CD4-positive, alpha-beta T cell (primary cell): ENCODE results near the gene ADGRA1. TPM values are rescaled to one million over a fixed set of nuclear protein-coding genes. Genes with fewer than 3 reads are reported as not detected.

Experiments
- ATAC-seq: fragments of 200-7000 bp; cut with Tn5 transposase; one replicate; pipeline ENCODE4 v1.10.0; 2022; ENCODE audit warnings: mild to moderate bottlenecking; ENCODE audit not compliant: poor library complexity
- CTCF ChIA-PET: fragments of 350-600 bp; sonication (Branson Sonifier 250); formaldehyde crosslinking; loops from one replicate; lab custom pipeline; 2021; ENCODE audit warnings: antibody characterized with exemption, inconsistent platforms; lab: Charles Lee
- POLR2A ChIA-PET: fragments of 350-600 bp; sonication (Branson Sonifier 250); formaldehyde crosslinking; loops from one replicate; lab custom pipeline; 2021; ENCODE audit warnings: antibody characterized with exemption, inconsistent platforms; lab: Charles Lee
- DNase-seq, 14 experiments: peaks; one replicate each; pipeline ENCODE4 v3.0.0-alpha.2; 2013 to 2020; ENCODE audit warnings: mixed read lengths in 2 of 14
- H3K27ac ChIP-seq, 2 donors: one replicate each; pipeline versions ENCODE4 v1.5.1 to v1.7.0; 2013; ENCODE audit warnings: low read length in 2 of 2, low read depth in 1 of 2, mild to moderate bottlenecking in 1 of 2
- H3K27me3 ChIP-seq, 2 experiments: 1 replicate in 1 of 2; 2 replicates in 1 of 2; pipeline versions ENCODE4 v1.6.1 to v1.7.0; 2013; ENCODE audit warnings: low read length in 2 of 2, control low read depth in 1 of 2, mild to moderate bottlenecking in 1 of 2, moderate library complexity in 1 of 2; ENCODE audit not compliant: insufficient read depth in 2 of 2, control insufficient read depth in 1 of 2
- H3K36me3 ChIP-seq: one replicate; pipeline ENCODE4 v1.6.1; 2013; ENCODE audit warnings: low read length, control low read depth; ENCODE audit not compliant: insufficient read depth
- H3K4me1 ChIP-seq: one replicate; pipeline ENCODE4 v1.6.1; 2013; ENCODE audit warnings: low read length, control low read depth; ENCODE audit not compliant: insufficient read depth
- H3K4me3 ChIP-seq: one replicate; pipeline ENCODE4 v1.5.1; 2013; ENCODE audit warnings: mild to moderate bottlenecking, low read length, moderate library complexity
- H3K9me3 ChIP-seq, 2 experiments: 1 replicate in 1 of 2; 2 replicates in 1 of 2; pipeline versions ENCODE4 v1.6.1 to v1.7.0; 2013; ENCODE audit warnings: low read length in 2 of 2, mild to moderate bottlenecking in 2 of 2, control low read depth in 1 of 2, moderate library complexity in 1 of 2; ENCODE audit not compliant: control insufficient read depth in 1 of 2, insufficient read depth in 1 of 2
- H3K27ac Mint-ChIP-seq: one replicate; pipeline ENCODE4 v1.8.0; 2020; ENCODE audit warnings: mixed read lengths
- H3K27me3 Mint-ChIP-seq: one replicate; pipeline ENCODE4 v1.8.0; 2021; ENCODE audit warnings: mixed read lengths
- H3K36me3 Mint-ChIP-seq: one replicate; pipeline ENCODE4 v1.8.0; 2021; ENCODE audit warnings: low read depth, mixed read lengths
- H3K4me1 Mint-ChIP-seq: one replicate; pipeline ENCODE4 v1.8.0; 2021; ENCODE audit warnings: low read depth, mixed read lengths
- H3K4me3 Mint-ChIP-seq: one replicate; pipeline ENCODE4 v1.8.0; 2020; ENCODE audit warnings: mild to moderate bottlenecking, mixed read lengths
- H3K9me3 Mint-ChIP-seq: one replicate; pipeline ENCODE4 v1.8.0; 2020; ENCODE audit warnings: mixed read lengths
- CTCF ChIP-seq: fragments of 200-600 bp; IDR thresholded peaks from one replicate; pipeline ENCODE4 v1.8.0; 2022; ENCODE audit warnings: antibody characterized with exemption, mild to moderate bottlenecking
- intact Hi-C, 2 experiments: fragments of 100-400 bp; cut with DNase I in 1 of 2; cut with micrococcal nuclease in 1 of 2; formaldehyde crosslinking; loops; one replicate each; pipeline versions ENCODE4 v1.15.1 to v1.9.0; 2023 to 2025; cut with DNase I, micrococcal nuclease
- total RNA-seq, 174 experiments: library from RNA in 2 of 174; stranded (reverse) in 2 of 174; gene quantifications; one replicate each; pipeline ENCODE4 v1.2.3 and lab custom pipeline; 2021 to 2026

Gene ADGRA1
- total RNA-seq, 2 experiments from 2014 or later: not detected

- CTCF ChIA-PET: no interaction called here
- Histone ChIP-seq H3K27me3 (peaks cover 0 to 6% of the 10 kb centered on the region in 2 experiments), H3K9me3 (peaks cover 0 to 27% of the 10 kb centered on the region in 2 experiments), H3K27ac (no peak overlapping the region), H3K4me1 (peaks cover 7% of the 10 kb centered on the region), H3K36me3 (no peaks in the 10 kb centered on the region), H3K4me3 (no peak overlapping the region)
- H3K4me3 Mint-ChIP-seq: no peak overlapping the region
- intact Hi-C loops: no loop called here
- DNase-seq (no peak), ATAC-seq (no peak)
- H3K9me3 Mint-ChIP-seq: no peaks in the 10 kb centered on the region
- POLR2A ChIA-PET: no interaction called here
- peaks cover 17% of the 10 kb centered on the region for H3K27me3 Mint-ChIP-seq
- no peak for TF ChIP-seq CTCF
- no peaks in the 10 kb centered on the region for H3K36me3 Mint-ChIP-seq
- H3K4me1 Mint-ChIP-seq: peaks cover 4% of the 10 kb centered on the region
- no peak overlapping the region for H3K27ac Mint-ChIP-seq
Measured at GRCh38 chr10:133100186-133100585, 12.5 kb downstream of the ADGRA1 start.

GRCh38 chr10:133100706-133101415, 13.1 kb downstream of the ADGRA1 start:
- peaks cover 0 to 6% of the 10 kb centered on the region in 2 experiments for H3K27me3 ChIP-seq
- H3K4me3 Mint-ChIP-seq: no peak overlapping the region
- peaks cover 0 to 34% of the 10 kb centered on the region in 2 experiments for H3K9me3 ChIP-seq
- H3K4me1 ChIP-seq: peaks cover 7% of the 10 kb centered on the region
- peak in 2 of 14 experiments; percentile 9 to 12 for DNase-seq
- H3K36me3 Mint-ChIP-seq: no peaks in the 10 kb centered on the region
- intact Hi-C loops: no loop called here
- no peaks in the 10 kb centered on the region for H3K9me3 Mint-ChIP-seq
- H3K27me3 Mint-ChIP-seq: peaks cover 17% of the 10 kb centered on the region
- H3K27ac Mint-ChIP-seq: no peak overlapping the region
- peaks cover 4% of the 10 kb centered on the region for H3K4me1 Mint-ChIP-seq
- no peak overlapping the region for H3K27ac ChIP-seq
- H3K4me3 ChIP-seq: no peak overlapping the region
- POLR2A ChIA-PET: no interaction called here
- H3K36me3 ChIP-seq: no peaks in the 10 kb centered on the region
- CTCF ChIA-PET: no interaction called here
- ATAC-seq: no peak
- TF ChIP-seq CTCF: no peak

- Mint-ChIP-seq H3K9me3 (no peaks in the 10 kb centered on the region), H3K27me3 (peaks cover 17% of the 10 kb centered on the region), H3K4me3 (no peak overlapping the region), H3K27ac (no peak overlapping the region), H3K36me3 (no peaks in the 10 kb centered on the region), H3K4me1 (peaks cover 4% of the 10 kb centered on the region)
- Histone ChIP-seq H3K4me1 (peaks cover 7% of the 10 kb centered on the region), H3K27ac (no peak overlapping the region), H3K9me3 (peaks cover 0 to 38% of the 10 kb centered on the region in 2 experiments), H3K27me3 (peaks cover 0 to 6% of the 10 kb centered on the region in 2 experiments), H3K4me3 (no peak overlapping the region), H3K36me3 (no peaks in the 10 kb centered on the region)
- no peak for ATAC-seq
- CTCF ChIA-PET: no interaction called here
- POLR2A ChIA-PET: no interaction called here
- TF ChIP-seq CTCF: no peak
- DNase-seq: no peak
- intact Hi-C loops: no loop called here
Measured at GRCh38 chr10:133101416-133101810, 13.7 kb downstream of the ADGRA1 start.
